Measurements from ENCODE around the gene U2AF2. TPM values are rescaled to one million over a fixed set of nuclear protein-coding genes. Genes with fewer than 3 reads are reported as not detected.

The U2AF2 gene
- total and polyA plus RNA-seq, 2 experiments from 2014 or later = 73.1 to 233 TPM

DNA sequence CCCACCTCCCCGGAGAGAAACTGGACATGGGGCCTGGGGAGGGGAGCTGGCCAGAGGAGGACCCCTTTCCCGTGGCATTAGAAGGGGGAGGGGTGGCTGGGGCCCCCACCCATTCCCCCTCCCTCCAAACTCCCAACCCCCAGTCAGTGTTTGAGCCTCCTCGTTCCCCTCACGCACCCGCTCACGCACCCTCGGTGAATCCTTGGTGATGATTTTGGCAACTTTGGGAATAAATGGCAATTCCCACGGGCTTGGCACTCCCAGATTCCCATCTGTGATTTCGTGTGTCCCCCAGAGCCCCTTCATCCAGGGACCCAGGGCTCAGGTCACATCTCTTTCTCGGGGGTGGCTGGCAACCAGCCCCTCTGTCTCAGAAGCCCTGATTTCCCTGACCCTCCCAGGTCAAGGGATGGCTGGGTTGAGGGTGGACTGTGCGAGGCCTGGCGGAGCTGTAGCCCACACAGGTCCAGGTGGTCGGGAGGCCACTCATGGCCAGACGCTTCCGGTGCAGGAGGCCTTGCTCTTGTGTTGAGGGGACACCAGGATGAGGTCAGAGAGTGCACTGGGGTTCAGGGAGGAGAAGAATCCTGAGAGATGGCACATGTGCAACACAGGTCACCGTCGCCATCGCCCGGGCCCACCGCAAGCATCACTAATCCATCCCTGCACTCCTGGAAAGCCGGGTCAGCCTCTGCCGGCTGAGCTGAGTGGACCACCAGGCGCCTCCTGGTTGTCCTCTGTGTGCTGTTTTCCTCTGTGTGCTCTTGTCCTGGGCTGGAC lies 40.9 kb downstream of the U2AF2 start:
- H3K4me3 Mint-ChIP-seq = no peak overlapping the region
- H3K9me3 Mint-ChIP-seq = no peaks in the 10 kb centered on the region
- DNase-seq (ENCODE audit: low spot score) (no peak), ATAC-seq (no peak)
- TF ChIP-seq, protein P1, sequence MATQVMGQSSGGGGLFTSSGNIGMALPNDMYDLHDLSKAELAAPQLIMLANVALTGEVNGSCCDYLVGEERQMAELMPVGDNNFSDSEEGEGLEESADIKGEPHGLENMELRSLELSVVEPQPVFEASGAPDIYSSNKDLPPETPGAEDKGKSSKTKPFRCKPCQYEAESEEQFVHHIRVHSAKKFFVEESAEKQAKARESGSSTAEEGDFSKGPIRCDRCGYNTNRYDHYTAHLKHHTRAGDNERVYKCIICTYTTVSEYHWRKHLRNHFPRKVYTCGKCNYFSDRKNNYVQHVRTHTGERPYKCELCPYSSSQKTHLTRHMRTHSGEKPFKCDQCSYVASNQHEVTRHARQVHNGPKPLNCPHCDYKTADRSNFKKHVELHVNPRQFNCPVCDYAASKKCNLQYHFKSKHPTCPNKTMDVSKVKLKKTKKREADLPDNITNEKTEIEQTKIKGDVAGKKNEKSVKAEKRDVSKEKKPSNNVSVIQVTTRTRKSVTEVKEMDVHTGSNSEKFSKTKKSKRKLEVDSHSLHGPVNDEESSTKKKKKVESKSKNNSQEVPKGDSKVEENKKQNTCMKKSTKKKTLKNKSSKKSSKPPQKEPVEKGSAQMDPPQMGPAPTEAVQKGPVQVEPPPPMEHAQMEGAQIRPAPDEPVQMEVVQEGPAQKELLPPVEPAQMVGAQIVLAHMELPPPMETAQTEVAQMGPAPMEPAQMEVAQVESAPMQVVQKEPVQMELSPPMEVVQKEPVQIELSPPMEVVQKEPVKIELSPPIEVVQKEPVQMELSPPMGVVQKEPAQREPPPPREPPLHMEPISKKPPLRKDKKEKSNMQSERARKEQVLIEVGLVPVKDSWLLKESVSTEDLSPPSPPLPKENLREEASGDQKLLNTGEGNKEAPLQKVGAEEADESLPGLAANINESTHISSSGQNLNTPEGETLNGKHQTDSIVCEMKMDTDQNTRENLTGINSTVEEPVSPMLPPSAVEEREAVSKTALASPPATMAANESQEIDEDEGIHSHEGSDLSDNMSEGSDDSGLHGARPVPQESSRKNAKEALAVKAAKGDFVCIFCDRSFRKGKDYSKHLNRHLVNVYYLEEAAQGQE (IDR thresholded peaks at IDR 0.05; ENCODE audit: unreplicated experiment) = no peak
- TF ChIP-seq NANOG (IDR thresholded peaks at IDR 0.05; ENCODE audit: borderline replicate concordance) (no peak), JUNB (IDR thresholded peaks at IDR 0.05; ENCODE audit: unreplicated experiment) (no peak), STAT1 (IDR thresholded peaks at IDR 0.05; ENCODE audit: unreplicated experiment) (no peak), ZNF114 (CRISPR knock-in tag; IDR thresholded peaks at IDR 0.05) (no peak), EZH2 (IDR thresholded peaks at IDR 0.05; ENCODE audit: low read depth, unreplicated experiment) (no peak), POLR2AphosphoS5 (IDR thresholded peaks at IDR 0.05; ENCODE audit: low read depth) (no peak), EZH2phosphoT487 (IDR thresholded peaks at IDR 0.05; ENCODE audit: unreplicated experiment) (no peak), ZNF462 (CRISPR knock-in tag; IDR thresholded peaks at IDR 0.05) (no peak), CREB1 (CRISPR knock-in tag; IDR thresholded peaks at IDR 0.05; ENCODE audit: low read depth) (no peak), ZNF331 (CRISPR knock-in tag; IDR thresholded peaks at IDR 0.05; ENCODE audit: low read depth) (no peak), ETS1 (IDR thresholded peaks at IDR 0.05) (no peak)
- TF ChIP-seq, protein P2, sequence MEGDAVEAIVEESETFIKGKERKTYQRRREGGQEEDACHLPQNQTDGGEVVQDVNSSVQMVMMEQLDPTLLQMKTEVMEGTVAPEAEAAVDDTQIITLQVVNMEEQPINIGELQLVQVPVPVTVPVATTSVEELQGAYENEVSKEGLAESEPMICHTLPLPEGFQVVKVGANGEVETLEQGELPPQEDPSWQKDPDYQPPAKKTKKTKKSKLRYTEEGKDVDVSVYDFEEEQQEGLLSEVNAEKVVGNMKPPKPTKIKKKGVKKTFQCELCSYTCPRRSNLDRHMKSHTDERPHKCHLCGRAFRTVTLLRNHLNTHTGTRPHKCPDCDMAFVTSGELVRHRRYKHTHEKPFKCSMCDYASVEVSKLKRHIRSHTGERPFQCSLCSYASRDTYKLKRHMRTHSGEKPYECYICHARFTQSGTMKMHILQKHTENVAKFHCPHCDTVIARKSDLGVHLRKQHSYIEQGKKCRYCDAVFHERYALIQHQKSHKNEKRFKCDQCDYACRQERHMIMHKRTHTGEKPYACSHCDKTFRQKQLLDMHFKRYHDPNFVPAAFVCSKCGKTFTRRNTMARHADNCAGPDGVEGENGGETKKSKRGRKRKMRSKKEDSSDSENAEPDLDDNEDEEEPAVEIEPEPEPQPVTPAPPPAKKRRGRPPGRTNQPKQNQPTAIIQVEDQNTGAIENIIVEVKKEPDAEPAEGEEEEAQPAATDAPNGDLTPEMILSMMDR (conservative IDR thresholded peaks at IDR 0.05; ENCODE audit: low read depth in 2 of 2) = no peak
- Histone ChIP-seq H3K4me2 (no peak overlapping the region), H3K27me3 (ENCODE audit: insufficient read depth) (no peaks in the 10 kb centered on the region), H3K9me2 (ENCODE audit: insufficient read depth) (no peaks in the 10 kb centered on the region), H3K4me1 (ENCODE audit: insufficient read depth) (no peaks in the 10 kb centered on the region), H3K27ac (ENCODE audit: low read depth) (no peak overlapping the region), H2AFZ (no peak overlapping the region), H3F3A (replicated peaks; ENCODE audit: low read depth) (no peaks in the 10 kb centered on the region), H3K79me2 (replicated peaks; ENCODE audit: insufficient read depth) (no peaks in the 10 kb centered on the region), H3K36me3 (ENCODE audit: insufficient read depth) (no peaks in the 10 kb centered on the region), H3K4me3 (no peak overlapping the region), H4K20me1 (replicated peaks; ENCODE audit: insufficient read depth) (no peaks in the 10 kb centered on the region; the same call in 1 of the 2 replicates)
- H3K27ac Mint-ChIP-seq = no peak overlapping the region
- H3K27me3 Mint-ChIP-seq (ENCODE audit: insufficient read depth, low read depth, poor library complexity) = peaks cover 6% of the 10 kb centered on the region
- peaks cover 48% of the 10 kb centered on the region for H3K36me3 Mint-ChIP-seq (ENCODE audit: low read depth)
- H3K4me1 Mint-ChIP-seq = no peaks in the 10 kb centered on the region; the same call in 2 of the 3 replicates

Measured in GM23338 (cell line).